K562 (cell line): ENCODE measurements around the gene TMEM164. TPM values are rescaled to one million over a fixed set of nuclear protein-coding genes. Genes with fewer than 3 reads are reported as not detected.

Source experiments
- ATAC-seq: fragments of 200-7000 bp; cut with Tn5 transposase; 3 replicates; pipeline ENCODE4 v1.9.1; 2020; ENCODE audit warnings: moderate library complexity
- BruUV-seq: library from RNA; stranded (reverse); fragments of 400-500 nt; replicated peaks from 2 replicates; lab custom pipeline; 2021; lab: Mats Ljungman, UMichigan
- CTCF ChIA-PET: fragments of 300-600 bp; formaldehyde crosslinking; extraction: SDS; loops from one replicate; lab custom pipeline; 2021; ENCODE audit warnings: low intra/inter-chr PET ratio; lab: Yijun Ruan, JAX
- POLR2A ChIA-PET: fragments of 300-600, 350-650 bp; sonication (Branson Sonifier 250); formaldehyde crosslinking; extraction: SDS; loops from one replicate; lab custom pipeline; 2021; ENCODE audit warnings: antibody characterized with exemption, inconsistent platforms; lab: Yijun Ruan, JAX
- DNase-seq, 4 experiments: peaks; one replicate each; pipeline versions ENCODE4 v3.0.0 to v3.0.0-alpha.2; 2011 to 2018; ENCODE audit warnings: low spot score in 3 of 4, mixed read lengths in 3 of 4; ENCODE audit errors: extremely low read depth in 1 of 4
- FAIRE-seq: peaks from 2 replicates; lab custom pipeline; 2011; peaks lifted over from hg19 to GRCh38; lab: Jason Lieb, UNC
- H2AFZ ChIP-seq: 2 replicates; pipeline ENCODE4 v1.6.0; 2011; ENCODE audit warnings: low read depth, low read length, control low read depth, inconsistent platforms
- H3K27ac ChIP-seq: fragments of 200-600 bp; 3 replicates; pipeline ENCODE4 v1.8.0; 2011; ENCODE audit warnings: low read depth, mild to moderate bottlenecking, control low read depth, inconsistent platforms, low read length, moderate library complexity, mixed read lengths; ENCODE audit errors: extremely low read depth
- H3K27me3 ChIP-seq, 2 experiments: fragments of 300-600 bp in 1 of 2; 2 replicates in 1 of 2; 3 replicates in 1 of 2; pipeline versions ENCODE4 v1.6.0 to v1.8.0; 2011; ENCODE audit warnings: inconsistent platforms in 2 of 2, low read length in 2 of 2, mild to moderate bottlenecking in 1 of 2, mixed read lengths in 1 of 2, moderate library complexity in 1 of 2; ENCODE audit not compliant: control insufficient read depth in 2 of 2, insufficient read depth in 2 of 2
- H3K36me3 ChIP-seq: fragments of 300-600 bp; 3 replicates; pipeline ENCODE4 v1.8.0; 2011; ENCODE audit warnings: mild to moderate bottlenecking, low read length, inconsistent platforms; ENCODE audit not compliant: control insufficient read depth, insufficient read depth
- H3K4me1 ChIP-seq, 2 experiments: fragments of 200-600 bp in 1 of 2; replicated peaks in 1 of 2; 2 replicates in 1 of 2; 3 replicates in 1 of 2; pipeline versions ENCODE4 v1.5.1 to v1.8.0; 2011; ENCODE audit warnings: inconsistent platforms in 2 of 2, low read length in 2 of 2, mild to moderate bottlenecking in 1 of 2, mixed read lengths in 1 of 2, moderate library complexity in 1 of 2; ENCODE audit not compliant: control insufficient read depth in 2 of 2, insufficient read depth in 2 of 2
- H3K4me2 ChIP-seq: 2 replicates; pipeline ENCODE4 v1.6.1; 2011; ENCODE audit warnings: low read length, control low read depth, inconsistent platforms, mixed read lengths; ENCODE audit not compliant: insufficient read depth
- H3K4me3 ChIP-seq: fragments of 200-600 bp; sonication (generic), shearing (Covaris generic); 2 replicates; pipeline ENCODE4 v1.5.1; 2016; ENCODE audit warnings: control low read depth, inconsistent platforms
- H3K79me2 ChIP-seq: fragments of 200-600 bp; 3 replicates; pipeline ENCODE4 v1.8.0; 2011; ENCODE audit warnings: low read length, inconsistent platforms; ENCODE audit not compliant: control insufficient read depth, insufficient read depth
- H3K9ac ChIP-seq, 2 experiments: 2 replicates each; pipeline versions ENCODE4 v1.6.0 to v1.6.1; 2011; ENCODE audit warnings: low read depth in 2 of 2, low read length in 2 of 2, control low read depth in 1 of 2, inconsistent platforms in 1 of 2, mild to moderate bottlenecking in 1 of 2, mixed read lengths in 1 of 2; ENCODE audit not compliant: insufficient read depth in 1 of 2
- H3K9me1 ChIP-seq: one replicate; pipeline ENCODE4 v1.6.0; 2011; ENCODE audit warnings: inconsistent platforms, mild to moderate bottlenecking, low read length, moderate library complexity; ENCODE audit not compliant: control insufficient read depth, insufficient read depth
- H3K9me3 ChIP-seq: replicated peaks from 2 replicates; pipeline ENCODE4 v1.5.1; 2011; ENCODE audit warnings: low read depth, low read length, inconsistent platforms; ENCODE audit not compliant: control insufficient read depth, insufficient read depth
- H4K20me1 ChIP-seq: replicated peaks from 2 replicates; pipeline ENCODE4 v1.6.1; 2011; ENCODE audit warnings: low read length, inconsistent platforms, mixed read lengths; ENCODE audit not compliant: control insufficient read depth, insufficient read depth
- CHD2 ChIP-seq: IDR thresholded peaks from 2 replicates; pipeline ENCODE4 v1.6.1; 2011; ENCODE audit warnings: low read depth, low read length
- FOSL1 ChIP-seq: fragments of 200-800 bp; sonication (Bioruptor generic); conservative IDR thresholded peaks from 2 replicates; pipeline ENCODE4 v1.6.1; 2016; ENCODE audit warnings: missing genetic modification characterization, missing compliant biosample characterization
- FOXA1 ChIP-seq: fragments of 450-650 bp; IDR thresholded peaks from 2 replicates; pipeline ENCODE4 v1.6.1; 2016; ENCODE audit warnings: mild to moderate bottlenecking, borderline replicate concordance
- KDM5B ChIP-seq: fragments of 200-600 bp; sonication (generic); IDR thresholded peaks from 2 replicates; pipeline ENCODE4 v1.6.1; 2012; ENCODE audit warnings: low read depth, mild to moderate bottlenecking, moderate library complexity, low read length, control low read depth, inconsistent platforms; ENCODE audit not compliant: insufficient replicate concordance
- LCOR ChIP-seq: sonication (generic); formaldehyde crosslinking; IDR thresholded peaks from 2 replicates; pipeline ENCODE4 v1.8.0; 2022; ENCODE audit warnings: mild to moderate bottlenecking, missing genetic modification reagents
- MCM5 ChIP-seq: fragments of 450-650 bp; IDR thresholded peaks from 2 replicates; pipeline ENCODE4 v1.6.1; 2016; ENCODE audit warnings: low read depth
- NFATC3 ChIP-seq: fragments of 450-650 bp; IDR thresholded peaks from 2 replicates; pipeline ENCODE4 v1.6.1; 2017; ENCODE audit warnings: mild to moderate bottlenecking
- NR3C1 ChIP-seq: sonication (generic); formaldehyde crosslinking; IDR thresholded peaks from 2 replicates; pipeline ENCODE4 v1.8.1; 2022; ENCODE audit warnings: missing genetic modification reagents
- RBFOX2 ChIP-seq: fragments of 200-400 bp; formaldehyde crosslinking; IDR thresholded peaks from 2 replicates; pipeline ENCODE4 v1.6.1; 2017; ENCODE audit warnings: low read depth, mild to moderate bottlenecking, low read length, moderate library complexity
- SMARCA4 ChIP-seq: fragments of 450-650 bp; IDR thresholded peaks from 2 replicates; pipeline ENCODE4 v1.6.1; 2016
- SOX6 ChIP-seq: fragments of 450-650 bp; IDR thresholded peaks from 2 replicates; pipeline ENCODE4 v1.6.1; 2014; ENCODE audit warnings: mild to moderate bottlenecking
- TCF3 ChIP-seq: sonication (generic); formaldehyde crosslinking; IDR thresholded peaks from 2 replicates; pipeline ENCODE4 v1.4.0; 2020; ENCODE audit warnings: mild to moderate bottlenecking, missing genetic modification reagents
- TCF7L2 ChIP-seq: fragments of 150-350 bp; IDR thresholded peaks from 2 replicates; pipeline ENCODE4 v1.6.1; 2016; ENCODE audit warnings: low read depth, mild to moderate bottlenecking, low read length, moderate library complexity
- ZNF175 ChIP-seq: fragments of 200-800 bp; sonication (Bioruptor generic); IDR thresholded peaks from 2 replicates; pipeline ENCODE4 v1.6.1; 2016; ENCODE audit warnings: low read depth, mild to moderate bottlenecking, missing genetic modification characterization, missing compliant biosample characterization
- ZNF699 ChIP-seq: fragments of 250-450 bp; sonication (Bioruptor Pico); IDR thresholded peaks from 2 replicates; pipeline ENCODE4 v1.8.0; 2021; ENCODE audit warnings: mild to moderate bottlenecking, moderate library complexity; ENCODE audit not compliant: insufficient replicate concordance
- WGBS: fragments of 100-300 bp; shearing (Covaris generic); methylation state at CpG from one replicate; pipeline ENCODE4 v1.1.6; 2016; ENCODE audit warnings: low coverage, mixed read lengths; ENCODE audit not compliant: insufficient coverage; ENCODE audit errors: missing lambda C conversion rate; 5-methylcytosine and 5-hydroxymethylcytosine counted together
- in situ Hi-C: fragments of 300-500 bp; cut with MboI; formaldehyde crosslinking; loops from 4 replicates; pipeline ENCODE4 v1.15.0; 2018; ENCODE audit warnings: inconsistent platforms, mixed read lengths
- intact Hi-C: fragments of 100-400 bp; cut with micrococcal nuclease; formaldehyde crosslinking; loops from 2 replicates; pipeline ENCODE4 v1.14.2; 2022
- polyA plus RNA-seq, 8 experiments: library from polyadenylated mRNA; depleted of rRNA in 4 of 8; stranded (reverse) in 5 of 8; unstranded in 3 of 8; fragments of >200 nt; fragmentation: Nextera tagmentation in 2 of 8; fragmentation: Illumina TruSeq in 1 of 8; extraction: Ambion mirVana in 2 of 8; extraction: Trizol in 1 of 8; gene quantifications; 2 replicates each; pipeline versions ENCODE4 v1.2.1 to v1.2.3, GENCODE V29; 2011 to 2014; ENCODE audit warnings: inconsistent platforms in 1 of 8, missing spikeins in 1 of 8
- total RNA-seq, 7 experiments: library from RNA; depleted of rRNA in 6 of 7; stranded (reverse); fragments of >200 nt in 6 of 7; fragmentation: Illumina TruSeq in 2 of 7; extraction: Trizol in 2 of 7; gene quantifications; 2 replicates each; pipeline versions ENCODE4 v1.2.1 to v1.2.3, GENCODE V29; 2011 to 2021; ENCODE audit warnings: low replicate concordance in 1 of 7
- TF ChIP-seq, protein P1 (sequence below): fragments of 250-450 bp; sonication (Bioruptor Pico); IDR thresholded peaks from 2 replicates; pipeline ENCODE4 v1.8.0; 2022; ENCODE audit warnings: inconsistent platforms, mild to moderate bottlenecking, moderate library complexity, borderline replicate concordance

Gene TMEM164
- total and polyA plus RNA-seq, 9 of the 15 experiments (the other 6 are each of a cell fraction or from before 2014, with no cell fraction given), result 2.4 to 57.3 (median 23.1) TPM

GRCh38 chrX:110022599-110023448 lies 19.9 kb downstream of the TMEM164 start (continued):
- TF ChIP-seq CHD2 (no peak), ZNF699 (CRISPR knock-in tag) (no peak)
- TF ChIP-seq, protein P1, sequence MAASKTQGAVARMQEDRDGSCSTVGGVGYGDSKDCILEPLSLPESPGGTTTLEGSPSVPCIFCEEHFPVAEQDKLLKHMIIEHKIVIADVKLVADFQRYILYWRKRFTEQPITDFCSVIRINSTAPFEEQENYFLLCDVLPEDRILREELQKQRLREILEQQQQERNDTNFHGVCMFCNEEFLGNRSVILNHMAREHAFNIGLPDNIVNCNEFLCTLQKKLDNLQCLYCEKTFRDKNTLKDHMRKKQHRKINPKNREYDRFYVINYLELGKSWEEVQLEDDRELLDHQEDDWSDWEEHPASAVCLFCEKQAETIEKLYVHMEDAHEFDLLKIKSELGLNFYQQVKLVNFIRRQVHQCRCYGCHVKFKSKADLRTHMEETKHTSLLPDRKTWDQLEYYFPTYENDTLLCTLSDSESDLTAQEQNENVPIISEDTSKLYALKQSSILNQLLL (CRISPR knock-in tag), result no peak

DNA sequence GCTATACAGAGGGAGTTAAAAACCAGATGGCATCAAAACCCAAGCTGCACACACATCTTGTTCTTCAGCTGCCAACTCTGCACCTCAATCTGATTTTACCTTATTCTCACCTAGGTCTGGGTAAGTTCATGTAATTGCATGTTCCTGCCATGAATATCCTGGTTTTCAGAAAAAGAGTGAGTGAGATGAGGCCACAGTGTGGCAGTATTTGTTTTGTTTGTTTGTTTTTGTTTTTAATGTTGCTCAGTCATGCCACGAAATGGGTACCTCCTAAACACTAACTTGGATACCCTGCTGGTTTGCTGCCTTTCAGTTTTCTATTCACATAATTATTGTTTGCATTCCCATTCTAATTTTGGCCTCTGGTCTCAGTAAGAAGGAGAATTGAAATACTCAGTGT lies 22.5 kb downstream of the TMEM164 start:
- H3K9me3 ChIP-seq, result no peaks in the 10 kb centered on the region
- FAIRE-seq (no peak), DNase-seq (no peak), ATAC-seq (no peak)
- ChIA-PET POLR2A (interaction anchor here (0.7 to 1.6 kb wide), 2 partner anchors 10 to 369 kb away, joined by 4 to 6 read pairs; no protein-coding TSS in a partner anchor), CTCF (no interaction called here)
- no peaks in the 10 kb centered on the region for H3K9me1 ChIP-seq
- H4K20me1 ChIP-seq, result no peaks in the 10 kb centered on the region
- in situ Hi-C loops (no loop called here), intact Hi-C loops (no loop called here)
- H3K79me2 ChIP-seq, result peaks cover 34% of the 10 kb centered on the region
- H3K9ac ChIP-seq, result no peak overlapping the region
- peaks cover 63% of the 10 kb centered on the region for H3K36me3 ChIP-seq
- H3K27me3 ChIP-seq, result no peaks in the 10 kb centered on the region
- H3K4me1 ChIP-seq, result no peaks in the 10 kb centered on the region
- no peak overlapping the region for H3K4me3 ChIP-seq
- H3K4me2 ChIP-seq, result no peak overlapping the region
- no peak overlapping the region for H3K27ac ChIP-seq
- BruUV-seq, result no TSS peak
- TF ChIP-seq NR3C1, result no peak
- TF ChIP-seq RBFOX2, result no peak
- TF ChIP-seq KDM5B, result no peak
- TF ChIP-seq TCF3 (CRISPR knock-in tag), result no peak
- TF ChIP-seq SOX6, result no peak
- TF ChIP-seq FOSL1 (tag), result no peak
- TF ChIP-seq ZNF175 (CRISPR knock-in tag), result no peak
- no peak for TF ChIP-seq LCOR (CRISPR knock-in tag)
- no peak for TF ChIP-seq TCF7L2
- TF ChIP-seq FOXA1, result no peak
- no peak for TF ChIP-seq SMARCA4
- TF ChIP-seq MCM5, result no peak
- no peak for TF ChIP-seq NFATC3
- TF ChIP-seq, all 486 proteins: peak for 0
- WGBS, result 33% methylated on average over 1 of the region's 1 CpG
- no peak overlapping the region for H2AFZ ChIP-seq
